ENCODE data around the gene GSS.

The GSS gene

DNA sequence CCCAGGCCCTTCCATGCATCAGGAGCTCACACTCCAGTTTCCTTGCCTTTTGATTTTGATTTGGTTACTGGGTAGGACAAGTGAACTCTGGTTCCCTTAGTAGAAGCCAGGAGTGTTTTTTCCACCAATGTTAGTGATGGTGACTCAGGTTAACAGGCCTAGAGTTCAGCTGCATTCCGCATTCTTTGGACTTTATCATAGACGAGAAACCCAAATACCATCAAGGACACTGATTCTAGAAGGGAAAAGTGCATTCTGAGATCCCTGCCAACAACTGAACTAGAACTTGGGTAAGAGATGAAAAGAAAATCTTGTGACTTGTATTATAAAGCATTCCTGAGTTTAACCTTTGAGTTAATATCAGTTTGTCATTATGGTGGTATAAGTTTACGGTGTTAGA is 8.9 kb downstream of the GSS start:
- DNase-seq (ENCODE audit: low read depth): no peak

DNA sequence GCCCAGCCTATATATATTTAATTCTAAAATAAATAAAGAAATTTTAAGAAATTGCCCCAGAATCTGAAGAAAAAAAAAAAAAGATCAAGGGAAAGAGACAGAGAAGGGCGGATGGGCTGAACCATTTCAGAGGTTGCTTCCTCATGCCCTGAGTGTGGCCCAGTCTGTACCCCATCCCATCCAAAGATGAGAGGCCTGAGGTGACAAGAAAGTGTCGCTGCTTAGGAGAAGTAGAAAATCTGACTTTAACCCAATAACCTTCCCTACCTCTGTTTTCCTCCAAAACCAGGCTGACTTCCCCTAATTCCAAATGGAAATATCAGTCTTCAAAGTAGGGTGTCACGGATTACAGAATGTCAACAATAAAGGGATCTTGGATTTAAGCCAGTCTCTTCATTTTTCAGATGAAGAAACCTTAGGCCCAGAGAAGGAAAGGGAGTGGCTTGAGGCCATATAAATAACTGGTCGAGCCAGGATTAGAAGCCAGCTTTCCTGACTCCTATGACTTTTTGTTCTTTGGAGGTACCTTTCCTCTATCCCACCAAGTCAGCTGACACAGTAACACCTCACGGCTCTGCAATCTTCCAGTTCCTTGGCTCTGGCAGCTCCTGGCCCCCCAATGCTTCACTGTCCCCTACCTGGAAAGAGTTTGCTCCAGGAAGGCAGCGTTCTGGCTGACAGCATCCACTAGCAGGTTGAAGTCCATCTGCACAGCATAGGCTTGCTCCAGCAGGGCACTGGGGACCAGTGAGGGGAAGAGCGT is 10.1 kb downstream of the GSS start:
- DNase-seq (ENCODE audit: low read depth): no peak

DNA sequence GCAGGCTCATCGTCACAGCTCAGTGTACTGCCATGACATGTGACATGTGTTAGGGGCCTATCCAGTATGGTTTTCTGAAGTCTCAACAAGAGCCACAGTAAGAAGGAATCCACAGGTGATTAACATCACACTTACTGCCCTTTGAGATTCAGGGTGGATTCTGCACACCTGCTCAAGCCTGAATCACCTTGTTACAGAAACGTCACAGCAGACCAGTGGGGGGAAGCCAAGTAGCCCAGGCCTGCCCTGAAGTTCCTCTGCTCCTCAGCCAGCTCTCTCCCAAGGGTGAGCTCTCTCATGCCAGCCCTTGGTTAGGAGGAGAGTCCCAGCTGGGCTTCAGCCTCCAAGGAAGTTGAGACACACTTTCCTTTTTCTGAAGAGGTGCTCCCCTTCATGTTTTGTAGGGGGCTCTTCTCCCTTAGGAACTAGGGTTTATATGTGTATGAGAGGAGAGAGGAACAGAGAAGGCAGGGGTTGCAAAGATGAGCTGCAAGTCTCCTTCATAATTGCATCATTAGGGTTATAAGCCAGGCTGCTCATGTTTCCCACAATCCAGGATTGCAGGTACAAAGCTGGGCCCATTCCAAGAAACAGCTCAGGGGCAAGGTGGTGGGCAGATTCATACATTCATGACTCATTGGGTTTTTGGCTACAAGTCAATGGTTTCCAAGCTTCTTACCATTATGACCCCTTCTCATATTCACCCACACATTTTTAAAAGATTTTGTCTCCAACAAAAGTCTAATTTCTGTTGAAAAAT is 11.6 kb downstream of the GSS start:
- DNase-seq (ENCODE audit: low read depth): no peak

DNA sequence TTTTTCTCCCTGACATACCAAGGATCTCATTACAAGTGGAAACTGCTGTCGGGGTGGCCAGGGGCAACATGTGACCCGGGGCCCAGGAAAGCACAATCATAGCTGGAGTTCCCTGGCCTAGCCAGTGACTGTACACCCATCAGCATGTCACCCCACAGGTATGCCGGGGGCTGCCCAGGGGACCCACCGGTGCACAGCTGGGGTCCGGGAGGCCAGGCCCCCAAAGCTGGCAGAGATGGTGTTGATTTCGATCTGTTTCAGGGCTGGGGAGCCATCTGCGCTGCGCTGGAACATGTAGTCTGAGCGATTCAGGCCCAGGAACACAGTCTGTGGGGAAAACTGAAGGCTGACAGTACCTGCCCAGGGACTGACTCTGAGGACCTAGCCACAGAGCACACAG is 13.3 kb downstream of the GSS start:
- no peak for DNase-seq (ENCODE audit: low read depth)

DNA sequence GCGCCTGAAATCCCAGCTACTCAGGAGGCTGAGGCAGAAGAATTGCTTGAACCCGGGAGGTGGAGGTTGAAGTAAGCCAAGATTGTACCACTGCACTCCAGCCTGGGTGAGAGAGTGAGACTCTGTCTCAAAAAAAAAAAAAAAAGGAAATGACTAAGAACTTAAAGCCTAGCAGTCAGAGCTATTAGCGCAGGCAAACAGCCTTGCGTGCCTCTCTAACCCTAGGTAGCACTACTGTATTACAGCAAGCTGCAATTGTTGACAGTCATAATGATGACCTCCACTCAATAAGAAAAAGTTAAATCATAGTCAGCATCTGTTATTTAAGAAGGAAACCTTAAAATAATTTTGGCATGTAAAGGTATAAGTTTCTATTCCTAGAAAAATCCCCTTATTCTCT is 14.4 kb downstream of the GSS start:
- DNase-seq (ENCODE audit: low read depth): no peak

DNA sequence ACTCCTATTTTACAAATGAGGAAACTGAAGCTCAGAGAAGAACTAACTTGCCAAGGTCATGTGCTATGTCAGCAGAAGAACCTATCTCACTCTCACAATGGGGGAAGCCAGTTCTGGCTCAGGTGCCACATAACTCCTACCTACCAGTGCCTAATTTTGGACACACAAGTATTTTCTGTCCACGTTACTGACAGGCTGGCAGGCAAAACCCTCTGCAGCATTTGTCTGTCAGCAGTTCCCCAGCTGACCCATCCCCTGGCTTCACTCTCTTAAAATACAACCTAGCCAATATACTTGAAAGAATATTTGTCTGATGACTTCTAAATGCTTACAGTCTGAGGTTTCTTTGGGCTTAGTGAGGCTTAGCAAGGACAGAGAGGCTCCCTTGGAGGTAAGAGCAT is 15.5 kb downstream of the GSS start:
- no peak for DNase-seq (ENCODE audit: low read depth)

DNA sequence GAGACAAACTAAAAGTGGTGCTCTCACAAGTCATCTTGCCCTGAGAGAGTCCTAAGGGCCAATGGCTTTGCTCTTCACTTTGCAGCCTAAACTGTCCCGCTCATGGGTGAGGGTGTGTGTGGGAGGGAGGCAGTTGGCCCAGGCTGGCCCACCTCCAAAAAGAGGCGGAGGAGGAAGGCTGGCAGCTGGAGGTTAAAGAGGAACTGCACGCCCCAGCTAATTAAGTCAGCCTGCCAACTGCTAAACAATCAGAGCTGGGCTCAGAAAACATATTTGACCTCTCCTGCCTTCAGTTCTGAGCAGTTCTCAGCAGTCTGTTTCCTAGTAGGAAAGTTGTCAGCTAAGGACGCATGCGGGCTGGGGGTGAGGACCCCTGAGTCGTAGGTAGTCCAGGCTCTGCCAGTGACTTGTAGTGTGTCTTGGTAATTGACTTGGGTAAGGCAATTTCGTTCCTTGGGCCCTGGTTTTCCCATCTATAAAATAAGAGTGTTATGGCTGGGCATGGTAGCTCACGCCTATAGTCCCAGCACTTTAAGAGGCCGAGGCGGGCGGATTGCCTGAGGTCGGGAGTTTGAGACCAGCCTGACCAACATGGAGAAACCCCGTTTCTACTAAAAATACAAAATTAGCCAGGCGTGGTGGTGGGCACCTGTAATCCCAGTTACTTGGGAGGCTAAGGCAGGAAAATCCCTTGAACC is 17.0 kb downstream of the GSS start:
- no peak for DNase-seq (ENCODE audit: low read depth)

DNA sequence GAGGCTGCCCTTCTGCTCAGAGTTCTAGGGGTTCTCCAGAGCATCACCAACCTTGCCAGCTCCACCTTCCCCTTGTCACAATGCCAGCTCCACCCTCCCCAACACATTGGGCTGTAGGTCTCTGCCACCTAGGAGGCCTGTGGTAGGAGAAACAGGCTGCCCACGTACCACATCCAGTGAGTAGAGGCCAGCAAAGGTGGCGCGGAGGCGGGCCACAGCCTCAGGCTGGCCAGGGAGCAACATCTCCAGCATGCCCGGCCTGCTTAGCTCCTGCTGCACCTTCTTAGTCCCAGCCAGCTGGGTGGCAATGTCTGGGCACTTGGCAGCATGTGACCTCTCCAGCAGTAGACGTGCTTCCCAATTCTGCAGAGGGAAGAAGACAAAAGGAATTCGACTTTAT is 23.8 kb downstream of the GSS start:
- DNase-seq (ENCODE audit: low read depth): no peak

DNA sequence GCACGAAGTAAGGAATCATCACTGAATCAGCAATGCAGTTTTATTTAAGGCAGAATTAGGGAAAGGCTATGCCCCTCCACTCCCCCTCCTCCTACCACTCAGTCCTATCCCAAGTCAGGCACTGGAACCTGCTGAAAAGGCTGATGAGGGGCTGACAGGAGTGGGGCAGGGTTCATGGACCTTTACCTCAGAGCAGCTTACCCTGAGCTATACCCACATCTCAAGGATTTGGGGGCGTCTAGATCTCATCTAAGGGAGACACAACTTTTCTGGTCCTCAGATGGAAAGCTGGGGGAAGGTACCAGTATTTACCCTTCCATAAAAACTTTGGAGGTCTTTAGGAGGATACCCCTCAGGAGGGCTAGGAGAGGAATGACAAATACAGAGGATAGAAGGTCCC is 27.2 kb downstream of the GSS start:
- no peak for DNase-seq (ENCODE audit: low read depth)

DNA sequence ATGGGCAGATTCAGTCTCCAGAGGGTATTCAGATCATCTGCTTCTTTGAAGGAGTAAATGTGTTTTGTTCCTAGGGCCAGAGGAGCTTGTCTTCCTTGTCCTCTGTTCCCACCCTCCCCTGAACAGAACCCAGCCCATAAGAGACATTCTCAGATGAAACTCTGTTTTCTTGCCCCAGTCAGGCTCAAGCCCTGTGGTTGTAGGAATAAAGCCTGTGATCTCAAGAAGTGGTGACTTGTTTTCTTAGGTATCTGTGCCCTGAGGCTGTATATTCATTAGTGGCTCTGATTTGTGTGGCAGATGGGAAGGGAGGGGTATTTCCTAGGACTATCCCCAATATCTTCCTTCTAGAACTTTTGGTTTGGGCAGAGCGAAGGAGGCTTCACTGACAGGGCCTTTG is 27.9 kb downstream of the GSS start:
- no peak for DNase-seq (ENCODE audit: low read depth)

DNA sequence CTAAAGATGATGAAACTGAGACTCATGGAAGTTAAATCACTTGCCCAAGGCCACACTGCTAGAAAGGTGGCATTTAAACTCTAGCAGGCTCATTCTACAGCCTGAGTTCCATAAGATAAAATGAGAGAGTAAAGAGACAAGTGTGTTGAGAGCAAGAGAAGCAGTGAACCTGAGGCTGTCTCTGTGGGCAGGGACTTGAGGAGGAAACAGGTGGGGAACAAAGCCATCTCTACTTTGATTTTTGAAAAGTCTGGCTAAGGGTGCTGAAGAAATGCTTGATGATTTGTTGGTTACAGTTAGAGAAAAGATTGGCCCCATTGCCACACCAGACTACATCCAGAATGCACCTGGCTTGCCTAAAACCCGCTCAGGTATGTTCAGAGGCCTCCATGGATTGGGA is 29.0 kb downstream of the GSS start:
- DNase-seq (ENCODE audit: low read depth): no peak

DNA sequence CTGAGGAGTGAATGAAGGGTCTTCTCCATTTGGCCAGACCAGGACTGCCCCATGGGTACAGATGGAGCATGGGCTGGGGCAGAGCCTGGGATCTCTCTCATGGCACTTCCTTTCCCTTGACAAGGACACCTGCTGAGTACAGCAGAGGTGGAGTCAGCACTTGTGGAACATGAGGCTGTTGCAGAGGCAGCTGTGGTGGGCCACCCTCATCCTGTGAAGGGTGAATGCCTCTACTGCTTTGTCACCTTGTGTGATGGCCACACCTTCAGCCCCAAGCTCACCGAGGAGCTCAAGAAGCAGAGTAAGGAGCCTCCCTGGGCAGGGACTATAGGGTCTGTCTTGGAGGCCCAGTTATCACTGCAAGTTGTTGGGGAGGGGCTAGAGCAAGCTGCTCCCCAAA is 29.6 kb downstream of the GSS start:
- DNase-seq (ENCODE audit: low read depth): no peak

DNA sequence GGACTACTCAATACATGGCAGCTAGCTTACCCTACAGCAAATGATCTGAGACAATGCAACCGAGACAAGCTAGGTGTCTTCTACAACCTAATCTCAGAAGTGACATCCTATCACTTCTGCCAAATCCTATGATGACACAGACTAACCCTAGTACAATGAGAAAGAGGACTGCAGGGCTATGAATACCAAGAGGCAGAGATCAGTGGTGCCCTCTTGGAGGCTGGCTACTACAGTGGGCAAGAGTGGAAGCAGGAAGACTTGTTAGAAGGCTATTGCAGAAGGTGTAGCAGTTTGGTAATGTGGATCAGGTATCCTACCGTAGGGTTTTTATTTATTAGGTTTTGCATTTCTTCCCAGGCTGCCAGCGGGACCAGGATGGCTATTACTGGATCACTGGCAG is 30.3 kb downstream of the GSS start:
- no peak for DNase-seq (ENCODE audit: low read depth)

DNA sequence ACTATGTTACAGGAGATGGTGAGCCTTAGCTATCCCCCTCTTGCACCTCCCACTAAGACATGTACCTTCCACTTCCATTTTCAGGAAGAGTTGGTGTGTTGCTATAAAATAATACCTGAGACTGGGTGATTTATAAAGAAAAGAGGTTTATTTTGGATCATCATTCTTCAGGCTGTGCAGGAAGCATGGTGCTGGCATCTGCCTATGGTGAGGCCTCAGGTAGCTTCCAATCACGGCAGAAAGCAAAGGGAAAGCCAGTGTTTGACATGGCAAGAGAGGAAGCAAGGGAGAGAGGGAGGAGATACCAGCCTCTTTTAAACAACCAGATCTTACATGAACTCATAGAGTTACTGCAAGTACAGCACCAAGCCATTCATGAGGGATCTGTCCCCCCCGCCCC is 32.2 kb downstream of the GSS start:
- DNase-seq (ENCODE audit: low read depth): no peak

DNA sequence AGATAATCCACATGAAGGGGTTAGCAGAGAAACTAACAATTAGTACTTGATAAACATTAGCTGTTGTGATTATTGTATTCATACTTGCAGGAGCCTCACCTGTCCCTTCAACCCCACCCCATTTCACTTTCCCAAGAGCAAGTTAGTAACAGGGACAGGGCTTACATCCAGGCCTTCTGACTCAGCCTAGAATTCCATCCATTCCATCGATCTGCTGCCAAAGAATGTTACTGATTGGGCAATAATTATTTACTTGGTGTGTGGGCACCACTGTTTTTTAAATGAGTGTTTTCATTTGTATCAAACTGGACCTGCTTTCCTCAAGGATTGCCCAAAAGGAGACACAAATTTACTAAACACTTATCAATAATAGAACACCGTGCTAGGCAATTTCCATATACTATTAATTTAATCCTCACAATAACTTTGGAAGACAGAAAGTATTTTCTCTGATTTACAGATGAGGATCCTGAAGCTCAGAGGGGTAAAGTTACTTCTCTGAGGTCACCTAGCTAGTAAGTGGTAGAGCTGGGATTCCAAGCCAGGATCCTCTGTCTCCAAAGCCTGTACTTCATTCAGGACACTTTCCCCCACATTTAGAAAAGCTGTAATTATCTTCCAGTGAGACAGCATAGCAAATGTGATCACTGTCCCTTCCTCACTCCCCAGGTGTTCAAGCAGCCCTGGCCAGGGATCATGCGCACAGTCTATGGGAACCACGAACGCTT is 32.8 kb downstream of the GSS start:
- DNase-seq (ENCODE audit: low read depth): no peak

DNA sequence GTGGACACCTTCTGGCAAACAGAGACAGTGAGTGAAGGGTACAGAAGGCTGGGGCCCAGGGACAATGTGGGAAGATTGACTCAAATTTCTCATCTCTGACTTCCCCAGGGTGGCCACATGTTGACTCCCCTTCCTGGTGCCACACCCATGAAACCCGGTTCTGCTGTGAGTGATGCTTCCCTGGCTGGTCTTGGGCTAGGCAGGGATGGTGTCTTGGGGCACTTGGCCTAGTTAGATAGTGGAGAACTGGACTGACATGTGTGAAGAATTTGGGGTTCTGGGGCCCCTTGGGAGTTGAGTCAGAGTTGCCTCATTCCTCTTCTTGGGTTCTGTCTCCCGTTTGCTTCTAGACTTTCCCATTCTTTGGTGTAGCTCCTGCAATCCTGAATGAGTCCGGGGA is 34.2 kb downstream of the GSS start:
- no peak for DNase-seq (ENCODE audit: low read depth)

DNA sequence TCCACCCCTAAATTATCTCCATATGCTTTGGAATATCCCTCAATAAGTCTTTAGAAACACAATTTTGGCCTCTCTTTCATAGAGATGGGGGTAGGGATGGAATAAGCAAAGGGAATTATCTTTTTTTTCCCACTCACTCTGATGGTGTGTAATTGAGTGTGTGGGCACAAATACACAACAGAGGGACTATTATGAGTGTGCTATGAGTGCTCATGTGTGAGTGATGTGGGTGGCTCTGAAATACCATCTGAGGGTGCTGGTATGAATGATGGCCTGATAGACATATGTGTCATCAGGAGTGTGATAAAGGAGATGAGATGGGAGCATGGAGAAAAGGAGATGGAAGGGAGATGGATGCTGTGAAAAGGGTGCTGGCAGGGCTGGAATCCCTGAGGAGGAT is 35.6 kb downstream of the GSS start:
- no peak for DNase-seq (ENCODE audit: low read depth)

DNA sequence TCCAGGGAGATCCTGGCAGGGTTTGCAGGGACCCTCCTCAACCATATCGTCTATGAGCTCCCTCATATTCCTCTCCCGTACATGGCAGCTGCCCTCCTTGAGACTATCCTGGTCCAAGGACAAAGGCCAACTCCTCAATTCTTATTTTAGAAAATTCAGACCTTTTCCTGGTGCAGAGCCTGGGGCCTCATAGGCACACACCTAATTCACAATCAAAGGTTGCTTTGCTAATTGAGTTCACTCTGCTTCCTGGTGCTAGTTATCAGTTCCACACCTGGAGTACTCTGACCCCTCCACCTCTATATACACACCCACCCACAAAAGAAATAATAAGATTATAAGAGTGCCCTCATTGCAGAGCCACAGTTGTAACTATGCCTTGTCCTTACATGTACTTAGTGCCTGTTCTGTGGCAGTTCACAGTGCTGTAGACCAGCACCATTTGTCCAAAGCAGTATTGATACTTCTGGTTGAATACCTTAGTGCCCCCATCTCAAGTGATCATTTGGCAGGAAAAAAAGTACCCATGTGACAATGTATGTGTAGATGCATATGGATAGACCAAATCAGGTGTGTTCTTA is 38.7 kb downstream of the GSS start:
- DNase-seq (ENCODE audit: low read depth): no peak

DNA sequence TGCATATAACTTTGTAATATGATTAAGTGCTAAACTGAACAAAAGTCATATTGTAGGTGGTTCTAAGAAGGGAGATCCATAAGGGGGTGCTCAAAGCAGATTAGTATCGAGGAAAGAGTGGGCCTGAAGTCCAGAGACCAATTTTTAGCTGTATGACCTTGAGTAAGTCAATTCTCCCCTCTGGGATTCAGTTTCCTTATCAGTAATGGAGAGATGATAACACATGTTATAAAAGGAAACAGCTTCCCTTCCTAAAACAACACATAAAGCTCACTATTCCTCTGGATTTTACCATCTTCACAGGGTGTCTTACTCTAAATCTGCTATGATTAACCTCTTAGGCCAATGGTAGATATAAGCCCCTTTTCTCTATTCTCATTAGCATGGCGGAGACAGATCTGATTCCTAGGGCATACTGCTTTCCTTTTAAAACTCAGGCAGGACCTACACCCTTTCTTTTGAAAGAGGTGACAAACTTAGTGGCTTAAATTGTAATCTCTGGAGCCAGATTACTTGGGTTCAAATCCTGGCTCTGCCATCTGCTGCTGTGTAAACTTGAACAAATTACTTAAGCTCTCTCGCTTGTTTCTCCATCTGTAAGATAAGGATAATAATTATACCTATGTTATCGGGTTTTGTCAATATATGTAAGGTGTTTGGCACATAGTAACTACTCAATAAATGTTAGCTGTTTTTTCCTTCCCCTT is 39.7 kb downstream of the GSS start:
- no peak for DNase-seq (ENCODE audit: low read depth)

DNA sequence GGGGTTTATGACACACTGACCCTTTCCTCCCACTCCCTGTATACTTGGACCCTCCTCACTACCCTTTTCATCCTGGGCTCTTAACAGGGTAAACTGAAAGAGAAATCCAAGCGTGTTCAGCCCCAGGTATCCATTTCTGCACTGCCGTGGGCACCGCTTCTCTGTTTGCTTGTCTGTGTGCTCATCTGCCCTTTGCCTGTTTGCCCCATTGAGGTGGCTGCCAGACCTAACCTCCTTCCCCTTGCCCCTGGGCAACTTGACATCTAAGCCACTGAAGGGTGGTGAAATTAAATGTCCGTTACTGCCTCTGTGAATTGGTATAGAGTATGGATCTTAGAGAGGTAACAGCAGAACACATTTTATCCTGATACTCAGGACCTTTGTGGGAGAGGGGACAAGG is 40.5 kb downstream of the GSS start:
- no peak for DNase-seq (ENCODE audit: low read depth)

DNA sequence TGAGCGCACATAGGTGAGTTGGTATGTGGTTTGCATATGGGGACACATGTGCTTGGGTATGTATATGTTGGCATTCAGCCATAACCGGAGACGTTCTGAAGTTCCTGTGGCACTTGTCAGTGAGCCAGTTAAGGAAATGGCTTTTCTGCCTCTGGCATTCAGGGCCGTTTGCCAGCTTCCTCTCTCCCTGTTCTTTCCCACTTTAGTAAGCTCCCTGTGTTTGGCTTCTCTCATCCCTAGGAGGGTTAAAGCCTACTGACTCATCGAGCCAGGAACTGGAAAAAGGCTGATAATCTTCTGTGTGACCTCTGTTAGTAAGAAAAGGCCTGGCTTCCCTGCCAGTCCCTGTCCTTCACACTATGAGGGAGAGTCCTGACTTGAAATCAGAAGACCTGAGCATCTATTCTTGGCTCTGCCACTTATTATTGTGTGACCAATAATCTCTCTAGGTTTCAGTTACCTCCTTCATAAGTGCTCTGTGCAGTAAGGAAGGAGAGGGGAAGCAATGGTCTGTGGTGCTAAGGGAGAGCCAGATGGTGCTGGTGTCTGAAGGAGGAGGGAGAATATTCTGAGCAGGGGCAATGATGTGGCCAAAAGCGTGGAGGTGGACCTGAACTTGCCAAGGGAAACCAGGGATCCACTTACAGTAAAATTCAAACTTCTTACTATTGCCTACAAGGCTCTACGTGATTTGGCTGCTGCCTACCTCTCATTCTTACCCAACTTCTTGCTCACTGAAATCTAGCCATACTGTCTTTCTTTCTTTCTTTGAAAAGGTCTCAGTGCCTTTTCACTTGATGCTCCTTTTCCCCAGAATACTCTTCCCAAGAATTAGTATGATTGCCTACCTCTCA is 47.8 kb downstream of the GSS start:
- no peak for DNase-seq (ENCODE audit: low read depth)
